Measurements from ENCODE around the gene NDUFA11. TPM values are rescaled to one million over a fixed set of nuclear protein-coding genes. Genes with fewer than 3 reads are reported as not detected.

Gene NDUFA11
- total RNA-seq, 1 donor from 2014 or later, result 203 TPM

GRCh38 chr19:5897189-5897969 is 6.2 kb downstream of the NDUFA11 start:
- no peak overlapping the region for H3K4me3 ChIP-seq (ENCODE audit: low read depth, low read length)
- no peaks in the 10 kb centered on the region for H3K36me3 ChIP-seq (ENCODE audit: control insufficient read depth, insufficient read depth, low read length)
- peaks cover 1% of the 10 kb centered on the region for H3K27me3 ChIP-seq (ENCODE audit: control insufficient read depth, insufficient read depth, low read length)
- TF ChIP-seq, protein P1, sequence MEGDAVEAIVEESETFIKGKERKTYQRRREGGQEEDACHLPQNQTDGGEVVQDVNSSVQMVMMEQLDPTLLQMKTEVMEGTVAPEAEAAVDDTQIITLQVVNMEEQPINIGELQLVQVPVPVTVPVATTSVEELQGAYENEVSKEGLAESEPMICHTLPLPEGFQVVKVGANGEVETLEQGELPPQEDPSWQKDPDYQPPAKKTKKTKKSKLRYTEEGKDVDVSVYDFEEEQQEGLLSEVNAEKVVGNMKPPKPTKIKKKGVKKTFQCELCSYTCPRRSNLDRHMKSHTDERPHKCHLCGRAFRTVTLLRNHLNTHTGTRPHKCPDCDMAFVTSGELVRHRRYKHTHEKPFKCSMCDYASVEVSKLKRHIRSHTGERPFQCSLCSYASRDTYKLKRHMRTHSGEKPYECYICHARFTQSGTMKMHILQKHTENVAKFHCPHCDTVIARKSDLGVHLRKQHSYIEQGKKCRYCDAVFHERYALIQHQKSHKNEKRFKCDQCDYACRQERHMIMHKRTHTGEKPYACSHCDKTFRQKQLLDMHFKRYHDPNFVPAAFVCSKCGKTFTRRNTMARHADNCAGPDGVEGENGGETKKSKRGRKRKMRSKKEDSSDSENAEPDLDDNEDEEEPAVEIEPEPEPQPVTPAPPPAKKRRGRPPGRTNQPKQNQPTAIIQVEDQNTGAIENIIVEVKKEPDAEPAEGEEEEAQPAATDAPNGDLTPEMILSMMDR (IDR thresholded peaks at IDR 0.05; ENCODE audit: insufficient read depth, low read length, poor library complexity, severe bottlenecking), result no peak
- no peak for DNase-seq (ENCODE audit: low read depth)

GRCh38 chr19:5896365-5897076 is 7.1 kb downstream of the NDUFA11 start:
- Histone ChIP-seq H3K36me3 (ENCODE audit: control insufficient read depth, insufficient read depth, low read length) (no peaks in the 10 kb centered on the region), H3K27me3 (ENCODE audit: control insufficient read depth, insufficient read depth, low read length) (peaks cover 10% of the 10 kb centered on the region), H3K4me3 (ENCODE audit: low read depth, low read length) (no peak overlapping the region)
- TF ChIP-seq, protein P1 (IDR thresholded peaks at IDR 0.05; ENCODE audit: insufficient read depth, low read length, poor library complexity, severe bottlenecking), result no peak
- no peak for DNase-seq (ENCODE audit: low read depth)

GRCh38 chr19:5895890-5896289 is 7.7 kb downstream of the NDUFA11 start:
- Histone ChIP-seq H3K36me3 (ENCODE audit: control insufficient read depth, insufficient read depth, low read length) (no peaks in the 10 kb centered on the region), H3K27me3 (ENCODE audit: control insufficient read depth, insufficient read depth, low read length) (peaks cover 12% of the 10 kb centered on the region), H3K4me3 (ENCODE audit: low read depth, low read length) (no peak overlapping the region)
- TF ChIP-seq, protein P1 (IDR thresholded peaks at IDR 0.05; ENCODE audit: insufficient read depth, low read length, poor library complexity, severe bottlenecking), result no peak
- no peak for DNase-seq (ENCODE audit: low read depth)

- TF ChIP-seq, protein P1 (IDR thresholded peaks at IDR 0.05; ENCODE audit: insufficient read depth, low read length, poor library complexity, severe bottlenecking), result no peak
- H3K4me3 ChIP-seq (ENCODE audit: low read depth, low read length), result no peak overlapping the region
- H3K27me3 ChIP-seq (ENCODE audit: control insufficient read depth, insufficient read depth, low read length), result peaks cover 12% of the 10 kb centered on the region
- H3K36me3 ChIP-seq (ENCODE audit: control insufficient read depth, insufficient read depth, low read length), result no peaks in the 10 kb centered on the region
- no peak for DNase-seq (ENCODE audit: low read depth)
Observed at GRCh38 chr19:5895409-5895808, 8.2 kb downstream of the NDUFA11 start.

DNA sequence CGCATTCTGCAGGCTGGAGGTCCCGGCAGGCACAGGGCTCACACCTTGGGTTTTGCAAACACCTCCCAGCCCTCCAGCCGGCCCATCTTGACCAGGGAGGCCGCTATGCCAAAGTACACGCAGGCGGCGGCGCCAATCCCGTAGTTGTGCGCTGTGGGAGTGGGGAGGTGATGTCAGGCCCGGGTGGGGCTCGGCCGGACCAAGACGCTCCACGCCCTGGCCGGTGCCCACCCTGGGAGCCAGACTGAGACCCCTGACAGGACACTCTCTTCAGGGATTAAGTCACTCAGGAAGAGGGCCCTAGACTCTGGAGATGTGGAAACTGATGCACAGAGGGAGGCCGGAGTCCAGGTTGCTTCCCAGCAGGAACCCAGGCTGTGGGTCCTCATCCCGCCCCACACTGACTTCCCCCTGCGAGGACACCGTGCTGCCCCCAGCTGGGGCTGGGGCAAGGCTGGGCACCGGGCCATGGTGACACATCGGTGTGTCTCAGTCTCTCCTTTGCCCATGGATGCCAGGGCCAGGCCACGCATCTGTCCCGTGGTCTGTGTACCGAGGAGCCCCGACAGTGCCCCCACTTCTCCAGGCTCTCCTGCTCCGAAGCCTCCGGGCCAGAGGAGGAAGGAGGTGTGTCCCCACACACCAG is 8.8 kb downstream of the NDUFA11 start:
- peaks cover 16% of the 10 kb centered on the region for H3K27me3 ChIP-seq (ENCODE audit: control insufficient read depth, insufficient read depth, low read length)
- H3K4me3 ChIP-seq (ENCODE audit: low read depth, low read length), result no peak overlapping the region
- TF ChIP-seq, protein P1 (IDR thresholded peaks at IDR 0.05; ENCODE audit: insufficient read depth, low read length, poor library complexity, severe bottlenecking), result no peak
- no peaks in the 10 kb centered on the region for H3K36me3 ChIP-seq (ENCODE audit: control insufficient read depth, insufficient read depth, low read length)
- DNase-seq (ENCODE audit: low read depth), result no peak

All from kidney epithelial cell (primary cell).